GM12801 (cell line): Measurements from ENCODE around the gene EDC3.

ENCODE experiments used
- CTCF ChIP-seq: IDR thresholded peaks from one replicate; pipeline ENCODE4 v1.5.1; 2011; ENCODE audit warnings: control low read depth; ENCODE audit not compliant: insufficient read length; ENCODE audit errors: extremely low read depth

EDC3 gene

GRCh38 chr15:74585191-74585590 lies 110.6 kb downstream of the EDC3 start:
- no peak for TF ChIP-seq CTCF

- TF ChIP-seq CTCF, result no peak
These were observed 111.0 kb downstream of the EDC3 start for GRCh38 chr15:74584779-74585178.

GRCh38 chr15:74584204-74584603 lies 111.6 kb downstream of the EDC3 start:
- TF ChIP-seq CTCF, result no peak
